PFSK-1 (cell line): ENCODE measurements around the gene MEX3A.

Source experiments
- FOXP2 ChIP-seq: optimal IDR thresholded peaks from 2 replicates; pipeline ENCODE3; 2011; ENCODE audit warnings: borderline replicate concordance, control low read depth, inconsistent platforms; ENCODE audit not compliant: insufficient read depth; ENCODE audit errors: extremely low read length, extremely low read depth
- POLR2AphosphoS5 ChIP-seq: IDR thresholded peaks from 2 replicates; pipeline ENCODE4 v1.6.1; 2012; ENCODE audit warnings: low read depth, mild to moderate bottlenecking, control low read depth, low read length, moderate library complexity
- SIN3A ChIP-seq: IDR thresholded peaks from 2 replicates; pipeline ENCODE4 v1.6.1; 2012; ENCODE audit warnings: mild to moderate bottlenecking, low read length, moderate library complexity, borderline replicate concordance; ENCODE audit not compliant: insufficient read depth
- TAF1 ChIP-seq: IDR thresholded peaks from 2 replicates; pipeline ENCODE4 v1.6.1; 2012; ENCODE audit warnings: low read length, control low read depth, borderline replicate concordance; ENCODE audit not compliant: insufficient read depth
- TF ChIP-seq, protein P1 (sequence below), 2 experiments: IDR thresholded peaks; 2 replicates each; pipeline versions ENCODE4 v1.6.1 to v1.8.0; 2011 to 2012; ENCODE audit warnings: low read depth in 2 of 2, low read length in 2 of 2, control low read depth in 1 of 2, inconsistent platforms in 1 of 2, mild to moderate bottlenecking in 1 of 2, moderate library complexity in 1 of 2; ENCODE audit not compliant: insufficient read depth in 1 of 2

DNA sequence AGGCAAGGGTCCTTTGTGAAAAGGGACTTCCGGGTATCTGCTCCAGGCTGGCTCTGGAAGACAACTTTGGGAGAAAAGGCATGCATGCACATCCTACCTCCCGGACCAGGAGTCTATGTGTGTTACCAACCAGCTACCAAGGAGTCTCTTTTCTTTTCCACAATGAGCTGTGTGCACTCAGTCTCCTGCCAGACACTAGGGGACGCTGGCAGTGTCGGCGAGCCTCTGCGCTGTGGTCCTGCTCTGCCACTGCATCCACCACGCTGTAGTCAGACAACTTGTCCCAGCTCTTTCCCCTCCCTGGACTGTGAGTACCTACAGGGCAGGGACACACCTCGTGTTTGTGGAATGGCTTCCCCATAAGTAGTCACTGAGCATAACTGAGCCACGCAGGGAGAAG lies 56.4 kb downstream of the MEX3A start:
- TF ChIP-seq FOXP2 (peak; percentile 41), SIN3A (no peak), POLR2AphosphoS5 (no peak), TAF1 (no peak)
- TF ChIP-seq, protein P1, sequence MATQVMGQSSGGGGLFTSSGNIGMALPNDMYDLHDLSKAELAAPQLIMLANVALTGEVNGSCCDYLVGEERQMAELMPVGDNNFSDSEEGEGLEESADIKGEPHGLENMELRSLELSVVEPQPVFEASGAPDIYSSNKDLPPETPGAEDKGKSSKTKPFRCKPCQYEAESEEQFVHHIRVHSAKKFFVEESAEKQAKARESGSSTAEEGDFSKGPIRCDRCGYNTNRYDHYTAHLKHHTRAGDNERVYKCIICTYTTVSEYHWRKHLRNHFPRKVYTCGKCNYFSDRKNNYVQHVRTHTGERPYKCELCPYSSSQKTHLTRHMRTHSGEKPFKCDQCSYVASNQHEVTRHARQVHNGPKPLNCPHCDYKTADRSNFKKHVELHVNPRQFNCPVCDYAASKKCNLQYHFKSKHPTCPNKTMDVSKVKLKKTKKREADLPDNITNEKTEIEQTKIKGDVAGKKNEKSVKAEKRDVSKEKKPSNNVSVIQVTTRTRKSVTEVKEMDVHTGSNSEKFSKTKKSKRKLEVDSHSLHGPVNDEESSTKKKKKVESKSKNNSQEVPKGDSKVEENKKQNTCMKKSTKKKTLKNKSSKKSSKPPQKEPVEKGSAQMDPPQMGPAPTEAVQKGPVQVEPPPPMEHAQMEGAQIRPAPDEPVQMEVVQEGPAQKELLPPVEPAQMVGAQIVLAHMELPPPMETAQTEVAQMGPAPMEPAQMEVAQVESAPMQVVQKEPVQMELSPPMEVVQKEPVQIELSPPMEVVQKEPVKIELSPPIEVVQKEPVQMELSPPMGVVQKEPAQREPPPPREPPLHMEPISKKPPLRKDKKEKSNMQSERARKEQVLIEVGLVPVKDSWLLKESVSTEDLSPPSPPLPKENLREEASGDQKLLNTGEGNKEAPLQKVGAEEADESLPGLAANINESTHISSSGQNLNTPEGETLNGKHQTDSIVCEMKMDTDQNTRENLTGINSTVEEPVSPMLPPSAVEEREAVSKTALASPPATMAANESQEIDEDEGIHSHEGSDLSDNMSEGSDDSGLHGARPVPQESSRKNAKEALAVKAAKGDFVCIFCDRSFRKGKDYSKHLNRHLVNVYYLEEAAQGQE (IDR thresholded peaks at IDR 0.05; ENCODE audit: insufficient read depth in 1 of 2, low read depth in 2 of 2, low read length in 2 of 2), result no peak
